ENCODE measurements around the gene LIM2. TPM values are rescaled to one million over a fixed set of nuclear protein-coding genes. Genes with fewer than 3 reads are reported as not detected.
A peak's percentile ranks its signal among the peaks of the same experiment; 100 is the strongest.

Gene LIM2
- total and polyA plus RNA-seq, 2 experiments from 2014 or later = not detected

DNA sequence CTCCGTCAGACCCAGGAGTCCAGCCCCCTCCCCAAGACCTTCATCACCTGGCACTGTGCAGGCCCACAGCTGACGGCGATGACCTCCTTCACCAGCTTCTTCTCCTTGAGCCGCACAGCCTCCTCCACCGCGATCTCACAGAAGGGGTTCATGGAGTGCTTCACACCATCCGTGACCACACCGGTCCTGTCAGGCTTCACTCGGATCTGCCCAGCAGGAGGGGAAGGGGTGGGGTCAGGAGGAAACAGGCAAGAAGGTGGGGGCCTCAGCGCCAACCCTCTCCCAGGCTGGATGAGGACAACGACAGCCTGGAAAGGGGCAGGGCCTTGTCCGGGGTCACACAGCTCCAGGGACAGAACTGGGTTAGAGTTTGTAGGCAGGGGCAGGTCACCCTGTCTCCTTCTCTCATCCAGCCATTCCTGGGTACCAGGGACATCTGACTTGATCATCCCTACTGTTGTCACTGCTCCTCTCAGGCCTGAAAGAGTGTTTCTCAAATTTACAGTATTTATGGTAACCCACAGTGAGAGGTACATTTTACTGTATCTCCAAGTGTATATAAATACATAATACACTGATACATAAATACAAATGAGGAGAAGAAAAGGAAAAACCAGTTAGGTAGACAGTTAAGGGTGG, 33.6 kb downstream of the LIM2 start:
- Histone ChIP-seq H3K9me3 (ENCODE audit: low read depth) (no peaks in the 10 kb centered on the region), H3K4me3 (no peak overlapping the region), H3K4me1 (ENCODE audit: low read depth) (peaks cover 7% of the 10 kb centered on the region), H3K27ac (peak overlapping the region; percentile 92), H3K36me3 (peaks cover 2% of the 10 kb centered on the region), H3K27me3 (no peaks in the 10 kb centered on the region)
- no peak for DNase-seq (ENCODE audit: low read depth in 1 of 2, low spot score in 1 of 2)
- TF ChIP-seq, protein P1, sequence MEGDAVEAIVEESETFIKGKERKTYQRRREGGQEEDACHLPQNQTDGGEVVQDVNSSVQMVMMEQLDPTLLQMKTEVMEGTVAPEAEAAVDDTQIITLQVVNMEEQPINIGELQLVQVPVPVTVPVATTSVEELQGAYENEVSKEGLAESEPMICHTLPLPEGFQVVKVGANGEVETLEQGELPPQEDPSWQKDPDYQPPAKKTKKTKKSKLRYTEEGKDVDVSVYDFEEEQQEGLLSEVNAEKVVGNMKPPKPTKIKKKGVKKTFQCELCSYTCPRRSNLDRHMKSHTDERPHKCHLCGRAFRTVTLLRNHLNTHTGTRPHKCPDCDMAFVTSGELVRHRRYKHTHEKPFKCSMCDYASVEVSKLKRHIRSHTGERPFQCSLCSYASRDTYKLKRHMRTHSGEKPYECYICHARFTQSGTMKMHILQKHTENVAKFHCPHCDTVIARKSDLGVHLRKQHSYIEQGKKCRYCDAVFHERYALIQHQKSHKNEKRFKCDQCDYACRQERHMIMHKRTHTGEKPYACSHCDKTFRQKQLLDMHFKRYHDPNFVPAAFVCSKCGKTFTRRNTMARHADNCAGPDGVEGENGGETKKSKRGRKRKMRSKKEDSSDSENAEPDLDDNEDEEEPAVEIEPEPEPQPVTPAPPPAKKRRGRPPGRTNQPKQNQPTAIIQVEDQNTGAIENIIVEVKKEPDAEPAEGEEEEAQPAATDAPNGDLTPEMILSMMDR (IDR thresholded peaks at IDR 0.05; ENCODE audit: low read depth, low read length) = no peak

DNA sequence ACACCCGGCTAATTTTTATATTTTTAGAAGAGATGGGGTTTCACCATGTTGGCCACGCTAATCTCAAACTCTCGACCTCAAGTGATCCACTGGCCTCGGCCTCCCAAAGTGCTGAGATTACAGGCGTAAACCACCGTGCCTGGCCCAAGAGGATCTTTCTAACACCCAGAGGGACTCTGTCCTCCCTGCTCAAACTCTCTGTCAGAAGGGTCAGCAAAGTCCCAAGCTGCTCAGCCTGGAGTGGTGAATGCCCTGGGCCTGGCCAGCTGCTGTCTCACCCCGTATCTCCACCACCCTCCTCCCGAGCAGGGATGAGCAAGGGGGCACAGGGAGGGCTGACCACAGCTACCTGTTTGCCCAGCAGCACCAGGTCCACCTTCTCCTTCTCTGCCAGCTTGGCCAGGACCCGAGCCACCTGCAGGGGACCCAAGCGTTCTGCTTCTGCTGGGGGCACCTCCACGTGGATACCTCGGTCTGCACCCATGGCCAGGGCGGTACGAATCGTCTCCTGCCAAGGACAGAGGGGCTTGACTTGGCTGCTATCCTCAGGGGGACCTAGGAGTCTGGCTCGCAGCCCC, 34.9 kb downstream of the LIM2 start:
- no peaks in the 10 kb centered on the region for H3K27me3 ChIP-seq
- H3K4me1 ChIP-seq (ENCODE audit: low read depth) = peaks cover 7% of the 10 kb centered on the region
- TF ChIP-seq, protein P1 (IDR thresholded peaks at IDR 0.05; ENCODE audit: low read depth, low read length) = no peak
- peaks cover 2% of the 10 kb centered on the region for H3K36me3 ChIP-seq
- H3K27ac ChIP-seq = no peak overlapping the region
- no peaks in the 10 kb centered on the region for H3K9me3 ChIP-seq (ENCODE audit: low read depth)
- no peak for DNase-seq (ENCODE audit: low read depth in 1 of 2, low spot score in 1 of 2)
- H3K4me3 ChIP-seq = no peak overlapping the region

DNA sequence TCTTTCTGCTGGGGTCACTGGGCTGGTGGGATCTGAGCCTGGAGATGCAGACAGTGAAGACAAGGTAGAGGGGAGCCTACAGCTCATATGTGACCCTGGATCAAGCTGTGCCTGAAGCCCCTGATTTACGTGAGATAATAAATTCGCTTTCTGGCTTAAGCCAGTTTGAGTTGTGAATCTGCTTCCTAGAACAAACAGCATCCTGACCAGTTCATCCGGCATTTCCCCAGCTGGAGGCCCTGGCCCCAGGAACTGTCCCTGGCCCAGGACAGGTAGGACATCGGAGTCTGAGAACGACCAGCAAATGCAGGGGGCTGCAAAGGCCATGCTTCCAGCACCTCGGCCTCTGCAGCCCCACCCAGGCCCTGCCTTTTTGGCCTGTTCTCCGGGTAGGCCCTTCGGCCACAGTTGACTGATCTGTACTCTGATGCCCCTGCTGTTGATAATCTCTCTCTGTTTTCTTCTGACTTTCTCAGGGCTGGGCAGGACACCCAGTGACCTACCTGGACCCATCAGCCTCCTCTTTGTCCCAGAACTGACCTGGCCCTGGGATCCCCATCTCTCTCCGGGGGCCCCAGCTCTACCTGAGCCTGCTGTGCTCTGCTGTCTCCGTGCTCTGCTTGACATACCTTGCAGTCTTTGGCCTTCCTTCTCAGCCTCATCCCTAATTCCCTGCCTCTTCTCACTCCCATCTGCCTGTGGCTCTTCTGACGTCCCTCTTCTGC, 36.3 kb downstream of the LIM2 start:
- no peak overlapping the region for H3K27ac ChIP-seq

DNA sequence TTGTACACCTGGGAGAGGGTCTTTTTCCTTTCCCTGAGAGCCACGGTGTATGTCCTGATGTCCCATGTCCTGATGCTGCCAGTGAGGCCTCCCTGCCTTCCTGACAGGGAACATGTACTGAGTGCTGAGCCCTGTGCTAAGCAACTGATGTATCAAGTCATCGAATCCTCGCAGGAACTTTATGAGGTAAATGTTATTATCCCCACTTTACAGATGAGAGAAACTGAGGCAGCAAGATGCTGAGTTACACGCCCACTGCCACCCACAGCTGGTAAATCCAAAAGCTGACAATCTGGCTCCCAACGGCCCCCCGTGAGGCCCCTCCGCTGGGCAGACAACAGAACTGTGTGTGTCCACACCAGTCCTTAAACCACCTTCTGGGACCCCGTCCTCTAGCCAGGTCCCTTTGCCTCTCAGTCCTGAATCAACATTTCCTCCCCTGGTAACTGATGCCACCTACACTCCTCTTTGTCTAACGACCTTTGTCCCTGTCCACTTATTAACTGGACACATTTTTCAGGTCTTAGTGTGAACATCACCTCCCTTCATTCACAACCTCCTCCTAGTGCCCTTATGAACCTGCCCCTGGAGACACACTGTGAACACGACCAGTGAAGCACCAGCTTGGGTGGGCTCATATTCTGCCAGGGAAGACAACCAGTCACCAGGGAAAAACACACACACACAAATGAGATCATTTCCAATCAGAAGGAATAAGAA, 40.4 kb downstream of the LIM2 start:
- no peak for DNase-seq (ENCODE audit: low read depth in 1 of 2, low spot score in 1 of 2)
- H3K36me3 ChIP-seq = peaks cover 5% of the 10 kb centered on the region
- peaks cover 3% of the 10 kb centered on the region for H3K4me1 ChIP-seq (ENCODE audit: low read depth)
- H3K4me3 ChIP-seq = no peak overlapping the region
- H3K27ac ChIP-seq = no peak overlapping the region
- TF ChIP-seq, protein P1 (IDR thresholded peaks at IDR 0.05; ENCODE audit: low read depth, low read length) = no peak
- H3K9me3 ChIP-seq (ENCODE audit: low read depth) = no peaks in the 10 kb centered on the region
- H3K27me3 ChIP-seq = no peaks in the 10 kb centered on the region

More for the DNA sequence above, 36.3 kb downstream of the LIM2 start:
- Histone ChIP-seq H3K4me3 (no peak overlapping the region), H3K27me3 (no peaks in the 10 kb centered on the region), H3K4me1 (ENCODE audit: low read depth) (peaks cover 7% of the 10 kb centered on the region), H3K36me3 (peaks cover 2% of the 10 kb centered on the region), H3K9me3 (ENCODE audit: low read depth) (no peaks in the 10 kb centered on the region)
- TF ChIP-seq, protein P1 (IDR thresholded peaks at IDR 0.05; ENCODE audit: low read depth, low read length) = no peak
- DNase-seq (ENCODE audit: low read depth in 1 of 2, low spot score in 1 of 2) = no peak

DNA sequence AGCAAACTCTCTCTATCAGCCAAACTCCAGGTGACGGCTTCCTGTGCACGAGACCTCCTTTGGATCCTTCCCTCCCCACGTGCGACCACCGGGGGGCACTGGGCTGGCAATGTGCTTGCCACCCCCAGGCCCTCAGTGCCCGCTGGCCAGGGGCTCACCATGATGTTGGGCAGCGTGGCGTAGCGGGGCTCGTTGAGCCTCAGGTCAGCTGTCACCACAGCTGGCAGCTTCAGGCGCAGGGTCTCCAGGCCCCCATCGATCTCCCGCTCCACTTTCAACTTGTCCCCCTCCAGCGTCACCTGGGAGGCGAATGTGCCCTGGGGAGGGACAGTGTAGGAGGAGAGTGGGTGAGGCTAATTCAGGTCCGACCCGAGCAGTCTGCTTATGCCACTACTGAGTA, 41.0 kb downstream of the LIM2 start:
- H3K36me3 ChIP-seq = peaks cover 5% of the 10 kb centered on the region
- TF ChIP-seq, protein P1 (IDR thresholded peaks at IDR 0.05; ENCODE audit: low read depth, low read length) = no peak
- no peak for DNase-seq (ENCODE audit: low read depth in 1 of 2, low spot score in 1 of 2)
- no peaks in the 10 kb centered on the region for H3K9me3 ChIP-seq (ENCODE audit: low read depth)
- no peaks in the 10 kb centered on the region for H3K27me3 ChIP-seq
- H3K4me3 ChIP-seq = no peak overlapping the region
- peaks cover 3% of the 10 kb centered on the region for H3K4me1 ChIP-seq (ENCODE audit: low read depth)
- H3K27ac ChIP-seq = no peak overlapping the region

Measured in cardiac muscle cell (in vitro differentiated cells and primary cell).